ENCODE data around the gene SEC24D. TPM values are rescaled to one million over a fixed set of nuclear protein-coding genes. Genes with fewer than 3 reads are reported as not detected.

The SEC24D gene
- total and polyA plus RNA-seq, 2 experiments from 2014 or later = 37.6 to 94.8 TPM

DNA sequence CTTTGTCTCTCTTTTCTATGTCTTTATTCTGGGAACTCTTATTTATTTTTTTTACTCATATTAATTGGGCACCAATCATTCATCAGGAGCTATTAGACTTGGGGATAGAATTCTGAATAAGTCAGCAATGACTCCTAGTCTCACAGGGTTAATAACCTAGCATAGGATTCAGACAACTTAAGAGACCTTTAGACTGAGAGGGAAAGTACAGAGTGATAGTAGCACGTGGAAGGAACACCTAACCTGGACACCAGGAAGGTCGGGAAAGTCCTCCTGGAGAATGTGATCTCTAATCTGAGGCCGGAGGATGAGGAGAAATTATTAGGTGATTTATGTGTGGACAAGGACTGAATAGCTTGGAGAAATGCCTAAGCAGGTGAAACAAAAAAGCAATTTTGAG is 48.8 kb upstream of the SEC24D start:
- Histone ChIP-seq H3K4me1 (ENCODE audit: insufficient read depth) (peaks cover 25% of the 10 kb centered on the region), H4K20me1 (replicated peaks; ENCODE audit: insufficient read depth) (no peaks in the 10 kb centered on the region), H3F3A (replicated peaks; ENCODE audit: low read depth) (no peaks in the 10 kb centered on the region), H3K27ac (ENCODE audit: low read depth) (no peak overlapping the region), H3K36me3 (ENCODE audit: insufficient read depth) (no peaks in the 10 kb centered on the region), H3K4me2 (no peak overlapping the region), H3K4me3 (no peak overlapping the region), H3K27me3 (ENCODE audit: insufficient read depth) (no peaks in the 10 kb centered on the region), H3K79me2 (replicated peaks; ENCODE audit: insufficient read depth) (no peaks in the 10 kb centered on the region), H2AFZ (no peak overlapping the region), H3K9me2 (ENCODE audit: insufficient read depth) (no peaks in the 10 kb centered on the region)
- H3K9me3 Mint-ChIP-seq = no peaks in the 10 kb centered on the region
- H3K4me3 Mint-ChIP-seq = no peak overlapping the region
- TF ChIP-seq, protein P1, sequence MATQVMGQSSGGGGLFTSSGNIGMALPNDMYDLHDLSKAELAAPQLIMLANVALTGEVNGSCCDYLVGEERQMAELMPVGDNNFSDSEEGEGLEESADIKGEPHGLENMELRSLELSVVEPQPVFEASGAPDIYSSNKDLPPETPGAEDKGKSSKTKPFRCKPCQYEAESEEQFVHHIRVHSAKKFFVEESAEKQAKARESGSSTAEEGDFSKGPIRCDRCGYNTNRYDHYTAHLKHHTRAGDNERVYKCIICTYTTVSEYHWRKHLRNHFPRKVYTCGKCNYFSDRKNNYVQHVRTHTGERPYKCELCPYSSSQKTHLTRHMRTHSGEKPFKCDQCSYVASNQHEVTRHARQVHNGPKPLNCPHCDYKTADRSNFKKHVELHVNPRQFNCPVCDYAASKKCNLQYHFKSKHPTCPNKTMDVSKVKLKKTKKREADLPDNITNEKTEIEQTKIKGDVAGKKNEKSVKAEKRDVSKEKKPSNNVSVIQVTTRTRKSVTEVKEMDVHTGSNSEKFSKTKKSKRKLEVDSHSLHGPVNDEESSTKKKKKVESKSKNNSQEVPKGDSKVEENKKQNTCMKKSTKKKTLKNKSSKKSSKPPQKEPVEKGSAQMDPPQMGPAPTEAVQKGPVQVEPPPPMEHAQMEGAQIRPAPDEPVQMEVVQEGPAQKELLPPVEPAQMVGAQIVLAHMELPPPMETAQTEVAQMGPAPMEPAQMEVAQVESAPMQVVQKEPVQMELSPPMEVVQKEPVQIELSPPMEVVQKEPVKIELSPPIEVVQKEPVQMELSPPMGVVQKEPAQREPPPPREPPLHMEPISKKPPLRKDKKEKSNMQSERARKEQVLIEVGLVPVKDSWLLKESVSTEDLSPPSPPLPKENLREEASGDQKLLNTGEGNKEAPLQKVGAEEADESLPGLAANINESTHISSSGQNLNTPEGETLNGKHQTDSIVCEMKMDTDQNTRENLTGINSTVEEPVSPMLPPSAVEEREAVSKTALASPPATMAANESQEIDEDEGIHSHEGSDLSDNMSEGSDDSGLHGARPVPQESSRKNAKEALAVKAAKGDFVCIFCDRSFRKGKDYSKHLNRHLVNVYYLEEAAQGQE (IDR thresholded peaks at IDR 0.05; ENCODE audit: unreplicated experiment) = no peak
- H3K27me3 Mint-ChIP-seq (ENCODE audit: insufficient read depth, low read depth, poor library complexity) = no peaks in the 10 kb centered on the region
- H3K4me1 Mint-ChIP-seq = peaks cover 28% of the 10 kb centered on the region
- ATAC-seq = no peak
- H3K36me3 Mint-ChIP-seq (ENCODE audit: low read depth) = no peaks in the 10 kb centered on the region
- no peak for DNase-seq (ENCODE audit: low spot score)
- no peak overlapping the region for H3K27ac Mint-ChIP-seq

DNA sequence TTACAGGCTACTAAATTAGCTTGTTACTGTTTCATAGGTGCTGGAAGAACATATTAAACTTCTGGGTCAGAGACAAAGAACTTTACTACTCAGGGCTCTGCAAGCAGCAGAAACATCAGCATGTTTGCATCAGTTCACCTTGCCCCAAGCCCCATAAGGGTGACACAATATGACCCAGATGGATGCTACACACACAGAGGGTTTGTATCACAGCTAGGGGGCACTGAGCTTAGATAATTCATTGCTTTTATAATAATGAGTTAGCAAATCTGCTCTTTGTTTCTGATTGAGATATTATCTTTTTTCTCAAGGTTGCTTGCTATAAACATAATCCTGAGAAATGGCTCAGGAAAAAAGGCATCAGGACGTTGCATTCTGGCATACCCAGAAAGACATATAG is 47.9 kb upstream of the SEC24D start:
- Histone ChIP-seq H3K4me2 (no peak overlapping the region), H4K20me1 (replicated peaks; ENCODE audit: insufficient read depth) (no peaks in the 10 kb centered on the region), H2AFZ (0 out of 2 replicates have a peak overlapping the region, but pooled peaks have one; percentile 4), H3K36me3 (ENCODE audit: insufficient read depth) (no peaks in the 10 kb centered on the region; the same call in 1 of the 2 replicates), H3F3A (replicated peaks; ENCODE audit: low read depth) (no peaks in the 10 kb centered on the region), H3K79me2 (replicated peaks; ENCODE audit: insufficient read depth) (no peaks in the 10 kb centered on the region), H3K9me2 (ENCODE audit: insufficient read depth) (no peaks in the 10 kb centered on the region), H3K4me1 (ENCODE audit: insufficient read depth) (peaks cover 16% of the 10 kb centered on the region), H3K27ac (ENCODE audit: low read depth) (no peak overlapping the region), H3K4me3 (no peak overlapping the region), H3K27me3 (ENCODE audit: insufficient read depth) (no peaks in the 10 kb centered on the region)
- Mint-ChIP-seq H3K27ac (peak overlapping the region; percentile 60; the same call in 1 of the 2 replicates), H3K9me3 (0 out of 3 replicates have a peak, but pooled peaks cover under 1% of the 10 kb centered on the region), H3K36me3 (ENCODE audit: low read depth) (peaks cover 3% of the 10 kb centered on the region; the same call in 1 of the 3 replicates), H3K4me3 (no peak overlapping the region), H3K27me3 (ENCODE audit: insufficient read depth, low read depth, poor library complexity) (no peaks in the 10 kb centered on the region), H3K4me1 (peaks cover 22% of the 10 kb centered on the region)
- TF ChIP-seq, protein P1 (IDR thresholded peaks at IDR 0.05; ENCODE audit: unreplicated experiment) = no peak
- TF ChIP-seq, protein P2, sequence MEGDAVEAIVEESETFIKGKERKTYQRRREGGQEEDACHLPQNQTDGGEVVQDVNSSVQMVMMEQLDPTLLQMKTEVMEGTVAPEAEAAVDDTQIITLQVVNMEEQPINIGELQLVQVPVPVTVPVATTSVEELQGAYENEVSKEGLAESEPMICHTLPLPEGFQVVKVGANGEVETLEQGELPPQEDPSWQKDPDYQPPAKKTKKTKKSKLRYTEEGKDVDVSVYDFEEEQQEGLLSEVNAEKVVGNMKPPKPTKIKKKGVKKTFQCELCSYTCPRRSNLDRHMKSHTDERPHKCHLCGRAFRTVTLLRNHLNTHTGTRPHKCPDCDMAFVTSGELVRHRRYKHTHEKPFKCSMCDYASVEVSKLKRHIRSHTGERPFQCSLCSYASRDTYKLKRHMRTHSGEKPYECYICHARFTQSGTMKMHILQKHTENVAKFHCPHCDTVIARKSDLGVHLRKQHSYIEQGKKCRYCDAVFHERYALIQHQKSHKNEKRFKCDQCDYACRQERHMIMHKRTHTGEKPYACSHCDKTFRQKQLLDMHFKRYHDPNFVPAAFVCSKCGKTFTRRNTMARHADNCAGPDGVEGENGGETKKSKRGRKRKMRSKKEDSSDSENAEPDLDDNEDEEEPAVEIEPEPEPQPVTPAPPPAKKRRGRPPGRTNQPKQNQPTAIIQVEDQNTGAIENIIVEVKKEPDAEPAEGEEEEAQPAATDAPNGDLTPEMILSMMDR (conservative IDR thresholded peaks at IDR 0.05; ENCODE audit: low read depth in 2 of 2) = peak; percentile 47 to 53
- TF ChIP-seq POLR2AphosphoS5 (IDR thresholded peaks at IDR 0.05; ENCODE audit: low read depth) = no peak
- TF ChIP-seq CREB1 (CRISPR knock-in tag; IDR thresholded peaks at IDR 0.05; ENCODE audit: low read depth) = no peak
- TF ChIP-seq EZH2phosphoT487 (IDR thresholded peaks at IDR 0.05; ENCODE audit: unreplicated experiment) = no peak
- no peak for TF ChIP-seq ZNF331 (CRISPR knock-in tag; IDR thresholded peaks at IDR 0.05; ENCODE audit: low read depth)
- DNase-seq (ENCODE audit: low spot score) = no peak
- ATAC-seq = no peak
